ENCODE data around the gene PAPPA.

The PAPPA gene

GRCh38 chr9:116403171-116403570 is 249.6 kb downstream of the PAPPA start:
- H3K4me3 ChIP-seq (ENCODE audit: control insufficient read depth, low read depth, low read length), result no peak overlapping the region
- no peak for DNase-seq (ENCODE audit: low read depth)
- no peak for TF ChIP-seq CTCF (conservative IDR thresholded peaks at IDR 0.05; ENCODE audit: control insufficient read depth, insufficient read depth, low read depth, low read length)

GRCh38 chr9:116404228-116404627 is 250.6 kb downstream of the PAPPA start:
- no peak overlapping the region for H3K4me3 ChIP-seq (ENCODE audit: control insufficient read depth, low read depth, low read length)
- no peak for DNase-seq (ENCODE audit: low read depth)
- TF ChIP-seq CTCF (conservative IDR thresholded peaks at IDR 0.05; ENCODE audit: control insufficient read depth, insufficient read depth, low read depth, low read length), result no peak

GRCh38 chr9:116405321-116405720 is 251.7 kb downstream of the PAPPA start:
- TF ChIP-seq CTCF (conservative IDR thresholded peaks at IDR 0.05; ENCODE audit: control insufficient read depth, insufficient read depth, low read depth, low read length), result no peak
- DNase-seq (ENCODE audit: low read depth), result peak; percentile 18
- no peak overlapping the region for H3K4me3 ChIP-seq (ENCODE audit: control insufficient read depth, low read depth, low read length)

GRCh38 chr9:116406469-116406868 is 252.9 kb downstream of the PAPPA start:
- DNase-seq (ENCODE audit: low read depth), result no peak
- H3K4me3 ChIP-seq (ENCODE audit: control insufficient read depth, low read depth, low read length), result no peak overlapping the region
- no peak for TF ChIP-seq CTCF (conservative IDR thresholded peaks at IDR 0.05; ENCODE audit: control insufficient read depth, insufficient read depth, low read depth, low read length)

GRCh38 chr9:116409129-116409528 is 255.5 kb downstream of the PAPPA start:
- no peak overlapping the region for H3K4me3 ChIP-seq (ENCODE audit: control insufficient read depth, low read depth, low read length)
- TF ChIP-seq CTCF (conservative IDR thresholded peaks at IDR 0.05; ENCODE audit: control insufficient read depth, insufficient read depth, low read depth, low read length), result no peak
- DNase-seq (ENCODE audit: low read depth), result no peak

- H3K4me3 ChIP-seq (ENCODE audit: control insufficient read depth, low read depth, low read length), result no peak overlapping the region
- no peak for TF ChIP-seq CTCF (conservative IDR thresholded peaks at IDR 0.05; ENCODE audit: control insufficient read depth, insufficient read depth, low read depth, low read length)
- no peak for DNase-seq (ENCODE audit: low read depth)
Measured at GRCh38 chr9:116409638-116410037, 256.0 kb downstream of the PAPPA start.

- no peak for DNase-seq (ENCODE audit: low read depth)
- no peak overlapping the region for H3K4me3 ChIP-seq (ENCODE audit: control insufficient read depth, low read depth, low read length)
- TF ChIP-seq CTCF (conservative IDR thresholded peaks at IDR 0.05; ENCODE audit: control insufficient read depth, insufficient read depth, low read depth, low read length), result no peak
Measured at GRCh38 chr9:116411506-116411905, 257.9 kb downstream of the PAPPA start.

Data from fibroblast of mammary gland (primary cell).